Right atrium auricular region (tissue), 2 donors: ENCODE data around the gene RBP7. TPM values are rescaled to one million over a fixed set of nuclear protein-coding genes. Genes with fewer than 3 reads are reported as not detected.

Experiments used
- DNase-seq: peaks from one replicate; pipeline ENCODE4 v3.0.0-alpha.2; 2019; ENCODE audit warnings: low spot score
- H3K27ac ChIP-seq, 2 donors: fragments of 200-600 bp; sonication (generic); 1 replicate in 1 of 2; 2 replicates in 1 of 2; pipeline ENCODE4 v1.5.1; 2016 to 2019
- H3K27me3 ChIP-seq, 2 donors: fragments of 200-600 bp; sonication (generic); one replicate each; pipeline versions ENCODE4 v1.5.1 to v1.6.0; 2017 to 2019
- H3K36me3 ChIP-seq: fragments of 200-600 bp; sonication (generic); one replicate; pipeline ENCODE4 v1.5.1; 2016
- H3K4me1 ChIP-seq, 2 donors: fragments of 200-600 bp; sonication (generic); one replicate each; pipeline versions ENCODE4 v1.5.1 to v1.6.0; 2017 to 2019
- H3K4me3 ChIP-seq, 2 donors: fragments of 200-600 bp; sonication (generic); 1 replicate in 1 of 2; 2 replicates in 1 of 2; pipeline ENCODE4 v1.5.1; 2017 to 2019; ENCODE audit warnings: mild to moderate bottlenecking in 1 of 2, moderate library complexity in 1 of 2
- H3K9me3 ChIP-seq, 2 donors: fragments of 200-600 bp; sonication (generic); one replicate each; pipeline ENCODE4 v1.5.1; 2019
- microRNA-seq, 2 donors: library from miRNA; unstranded; fragments of <30 nt; microRNA quantifications; one replicate each; pipeline ENCODE4, GENCODE V29; 2016 to 2017; ENCODE audit warnings: borderline number of aligned reads in 2 of 2, borderline replicate concordance in 1 of 2
- total RNA-seq, 2 donors: library from RNA; depleted of rRNA; stranded (reverse); fragments of >200 nt; gene quantifications; one replicate each; pipeline ENCODE4 v1.1.0, GENCODE V29; 2016
- TF ChIP-seq, protein P1 (sequence below), 2 donors: fragments of 200-600 bp; sonication (generic); IDR thresholded peaks; one replicate each; pipeline ENCODE4 v1.5.1; 2019; ENCODE audit warnings: antibody characterized with exemption in 2 of 2

RBP7 gene
- total RNA-seq, 2 donors from 2014 or later = 31.4 to 33.9 TPM

DNA sequence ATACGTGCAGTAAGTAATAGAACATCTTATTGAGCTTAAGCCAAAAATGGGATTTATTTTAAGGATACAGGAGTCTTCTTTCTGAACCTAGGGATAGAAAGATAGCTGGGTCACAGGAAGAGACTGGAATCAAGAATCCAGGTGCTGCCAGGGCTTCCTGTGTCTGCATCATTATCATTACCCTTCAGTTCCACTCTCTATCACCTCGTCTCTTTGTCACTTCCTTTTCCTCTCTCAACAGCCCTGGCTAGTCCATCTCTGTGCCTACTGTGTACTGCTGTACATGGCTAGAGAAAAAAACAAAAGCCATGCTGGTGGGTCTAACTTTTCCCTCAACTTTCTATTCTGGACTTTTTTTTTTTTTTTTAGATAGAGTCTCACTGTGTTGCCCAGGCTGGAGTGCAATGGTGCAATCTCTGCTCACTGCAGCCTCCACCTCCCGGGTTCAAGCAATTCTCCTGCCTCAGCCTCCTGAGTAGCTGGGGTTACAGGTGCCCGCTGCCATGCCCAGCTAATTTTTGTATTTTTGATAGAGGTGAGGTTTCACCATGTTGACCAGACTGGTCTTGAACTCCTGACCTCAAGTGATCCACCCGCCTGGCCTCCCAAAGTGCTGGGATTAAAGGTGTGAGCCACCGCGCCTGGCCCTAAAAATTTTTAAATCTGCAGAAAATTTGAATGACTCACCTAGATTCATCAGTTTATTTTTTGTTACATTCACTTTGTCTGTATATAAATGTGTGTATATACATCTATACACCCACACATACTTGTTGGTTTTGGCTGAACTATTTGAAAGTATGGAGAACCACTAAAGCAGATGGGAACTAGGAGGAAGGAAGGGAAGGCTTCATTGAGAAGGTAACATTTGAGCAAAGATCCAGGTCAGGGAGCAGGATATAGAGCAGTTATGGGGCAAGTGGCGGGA is 67.7 kb downstream of the RBP7 start:
- Histone ChIP-seq H3K27me3 (no peaks in the 10 kb centered on the region), H3K4me3 (no peak overlapping the region), H3K9me3 (no peaks in the 10 kb centered on the region), H3K27ac (peak overlapping the region; percentile 85 to 86), H3K4me1 (peaks cover 0 to 49% of the 10 kb centered on the region in 2 donors), H3K36me3 (no peaks in the 10 kb centered on the region)
- DNase-seq = no peak
- TF ChIP-seq, protein P1, sequence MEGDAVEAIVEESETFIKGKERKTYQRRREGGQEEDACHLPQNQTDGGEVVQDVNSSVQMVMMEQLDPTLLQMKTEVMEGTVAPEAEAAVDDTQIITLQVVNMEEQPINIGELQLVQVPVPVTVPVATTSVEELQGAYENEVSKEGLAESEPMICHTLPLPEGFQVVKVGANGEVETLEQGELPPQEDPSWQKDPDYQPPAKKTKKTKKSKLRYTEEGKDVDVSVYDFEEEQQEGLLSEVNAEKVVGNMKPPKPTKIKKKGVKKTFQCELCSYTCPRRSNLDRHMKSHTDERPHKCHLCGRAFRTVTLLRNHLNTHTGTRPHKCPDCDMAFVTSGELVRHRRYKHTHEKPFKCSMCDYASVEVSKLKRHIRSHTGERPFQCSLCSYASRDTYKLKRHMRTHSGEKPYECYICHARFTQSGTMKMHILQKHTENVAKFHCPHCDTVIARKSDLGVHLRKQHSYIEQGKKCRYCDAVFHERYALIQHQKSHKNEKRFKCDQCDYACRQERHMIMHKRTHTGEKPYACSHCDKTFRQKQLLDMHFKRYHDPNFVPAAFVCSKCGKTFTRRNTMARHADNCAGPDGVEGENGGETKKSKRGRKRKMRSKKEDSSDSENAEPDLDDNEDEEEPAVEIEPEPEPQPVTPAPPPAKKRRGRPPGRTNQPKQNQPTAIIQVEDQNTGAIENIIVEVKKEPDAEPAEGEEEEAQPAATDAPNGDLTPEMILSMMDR (IDR thresholded peaks at IDR 0.05) = no peak

DNA sequence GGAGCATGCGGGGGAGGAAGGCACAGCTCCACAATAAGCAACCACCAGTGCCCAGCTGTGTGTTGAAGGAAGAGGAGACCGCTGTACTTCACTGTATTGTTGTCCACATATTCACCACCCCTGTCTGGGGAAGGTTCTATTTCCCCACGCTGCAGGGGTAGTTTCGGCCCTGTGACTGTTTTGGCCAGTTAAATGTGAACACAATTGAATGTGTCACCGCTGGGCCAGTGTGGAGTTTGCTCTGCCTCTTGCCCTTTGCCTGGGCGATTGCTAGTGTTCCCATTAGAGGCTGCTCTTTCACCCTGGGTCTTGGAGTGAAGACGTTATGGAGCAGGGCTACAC is 68.3 kb downstream of the RBP7 start:
- Histone ChIP-seq H3K4me3 (no peak overlapping the region), H3K27ac (peak overlapping the region; percentile 85 to 86), H3K36me3 (no peaks in the 10 kb centered on the region), H3K4me1 (peaks cover 0 to 47% of the 10 kb centered on the region in 2 donors), H3K27me3 (no peaks in the 10 kb centered on the region), H3K9me3 (no peaks in the 10 kb centered on the region)
- no peak for DNase-seq
- TF ChIP-seq, protein P1 (IDR thresholded peaks at IDR 0.05) = no peak

Small RNAs within 50 kb of the gene (microRNA-seq; reads per million reads assigned to microRNA genes)
- gene MIR5697 = 2.1 to 2.8 reads per million in 2 donors

Other genes with a start within 250 kb of the RBP7 start
- 10 to 100 TPM; 47.5 to 54.0 TPM for gene CLSTN1, start 173.3 kb upstream of the RBP7 start, total RNA-seq
- 10 to 100 TPM; 22.3 to 31.9 TPM for gene CTNNBIP1, start 87.0 kb upstream of the RBP7 start, total RNA-seq
- 10 to 100 TPM; 25.0 to 32.1 TPM for gene LZIC, start 53.8 kb upstream of the RBP7 start, total RNA-seq
- 10 to 100 TPM; 10.0 to 13.9 TPM for gene NMNAT1, start 53.8 kb upstream of the RBP7 start, total RNA-seq
- gene UBE4B, start 35.7 kb downstream of the RBP7 start, total RNA-seq = 10 to 100 TPM; 50.2 to 71.3 TPM
- gene KIF1B, start 213.3 kb downstream of the RBP7 start, total RNA-seq = 10 to 100 TPM; 55.7 to 63.9 TPM